Esophagus squamous epithelium (tissue), 5 donors: ENCODE data around the gene GJD3. TPM values are rescaled to one million over a fixed set of nuclear protein-coding genes. Genes with fewer than 3 reads are reported as not detected.

Source experiments
- DNase-seq: peaks from one replicate; lab custom pipeline; 2025; lab: John Stamatoyannopoulos, UW
- H3K27ac ChIP-seq, 4 donors: fragments of 200-600 bp; sonication (generic); one replicate each; pipeline ENCODE4 v1.5.1; 2016 to 2019; ENCODE audit warnings: mild to moderate bottlenecking in 1 of 4
- H3K27me3 ChIP-seq, 4 donors: fragments of 200-600 bp; sonication (generic); 1 replicate in 3 of 4; 2 replicates in 1 of 4; pipeline versions ENCODE4 v1.5.1 to v1.6.0; 2017 to 2021; ENCODE audit warnings: antibody characterized with exemption in 1 of 4
- H3K36me3 ChIP-seq, 3 donors: fragments of 200-600 bp; sonication (generic); one replicate each; pipeline ENCODE4 v1.5.1; 2016 to 2019
- H3K4me1 ChIP-seq, 3 donors: fragments of 200-600 bp; sonication (generic); one replicate each; pipeline ENCODE4 v1.5.1; 2017 to 2019
- H3K4me3 ChIP-seq, 4 donors: fragments of 200-600 bp; sonication (generic); 1 replicate in 3 of 4; 2 replicates in 1 of 4; pipeline ENCODE4 v1.5.1; 2016 to 2019; ENCODE audit warnings: mild to moderate bottlenecking in 2 of 4, moderate library complexity in 1 of 4
- H3K9me3 ChIP-seq, 3 donors: fragments of 200-600 bp; sonication (generic); one replicate each; pipeline ENCODE4 v1.5.1; 2016 to 2019
- CTCF ChIP-seq, 6 experiments: fragments of 450-650 bp in 4 of 6; fragments of 200-600 bp in 2 of 6; sonication (generic) in 2 of 6; IDR thresholded peaks; one replicate each; pipeline ENCODE4 v1.5.1; 2016 to 2019; ENCODE audit warnings: antibody characterized with exemption in 6 of 6, mild to moderate bottlenecking in 4 of 6, moderate library complexity in 4 of 6
- POLR2A ChIP-seq, 4 donors: fragments of 450-650 bp; IDR thresholded peaks; one replicate each; pipeline ENCODE4 v1.6.1; 2017; ENCODE audit warnings: antibody characterized with exemption in 4 of 4, mild to moderate bottlenecking in 4 of 4, moderate library complexity in 3 of 4
- WGBS, 2 donors: methylation state at CpG; one replicate each; pipeline ENCODE4 v1.1.5; 2018; 5-methylcytosine and 5-hydroxymethylcytosine counted together
- intact Hi-C: fragments of 100-400 bp; cut with DNase I; formaldehyde crosslinking; loops from one replicate; pipeline ENCODE4 v1.15.0; 2022
- total RNA-seq, 4 donors: library from RNA; depleted of rRNA; stranded (reverse); fragments of >200 nt; gene quantifications; one replicate each; pipeline ENCODE4 v1.1.0, GENCODE V29; 2016
- donor health status: DM: yes; HTN: yes; CAD: no.

The GJD3 gene
- total RNA-seq, 4 donors from 2014 or later = 0.38 to 1.7 (median 0.47) TPM; not detected in 1

- TF ChIP-seq POLR2A (IDR thresholded peaks at IDR 0.05) (no peak), CTCF (IDR thresholded peaks at IDR 0.05) (no peak)
- Histone ChIP-seq H3K4me3 (peak overlapping the region in 1 of 4 donors; percentile 35), H3K36me3 (peaks cover 4 to 45% (median 11%) of the 10 kb centered on the region in 3 donors), H3K27ac (peak overlapping the region; percentile 42 to 98 (median 94)), H3K9me3 (no peaks in the 10 kb centered on the region), H3K27me3 (no peaks in the 10 kb centered on the region), H3K4me1 (peaks cover 55 to 87% (median 60%) of the 10 kb centered on the region in 3 donors)
- 15 to 24% methylated on average over 9 to 14 of the region's 19 CpGs for WGBS, 2 donors
- intact Hi-C loops = loop anchor here (10.0 kb wide), 1 partner anchor 155 kb away; no protein-coding TSS in a partner anchor
- DNase-seq = no peak
Measured at GRCh38 chr17:40349895-40350688, 14.4 kb downstream of the GJD3 start.

GRCh38 chr17:40349477-40349894 is 15.1 kb downstream of the GJD3 start:
- no peak for DNase-seq
- Histone ChIP-seq H3K4me1 (peaks cover 61 to 87% (median 62%) of the 10 kb centered on the region in 3 donors), H3K4me3 (peak overlapping the region in 1 of 4 donors; percentile 35), H3K36me3 (peaks cover 4 to 40% (median 11%) of the 10 kb centered on the region in 3 donors), H3K9me3 (no peaks in the 10 kb centered on the region), H3K27ac (peak overlapping the region; percentile 42 to 98 (median 94)), H3K27me3 (no peaks in the 10 kb centered on the region)
- WGBS, 2 donors = 40% methylated on average over 1 of the region's 10 CpGs; no CpG with 5 or more reads in 1 of the 2 donors
- no peak for TF ChIP-seq CTCF (IDR thresholded peaks at IDR 0.05)
- TF ChIP-seq POLR2A (IDR thresholded peaks at IDR 0.05) = no peak
- intact Hi-C loops = no loop called here

- H3K36me3 ChIP-seq = peaks cover 0 to 33% (median 11%) of the 10 kb centered on the region in 3 donors
- peak overlapping the region; percentile 42 to 98 (median 94) for H3K27ac ChIP-seq
- 27 to 29% methylated on average over 7 to 10 of the region's 17 CpGs for WGBS, 2 donors
- H3K9me3 ChIP-seq = no peaks in the 10 kb centered on the region
- H3K4me3 ChIP-seq = peak overlapping the region in 1 of 4 donors; percentile 8
- H3K27me3 ChIP-seq = no peaks in the 10 kb centered on the region
- TF ChIP-seq POLR2A (IDR thresholded peaks at IDR 0.05) (no peak), CTCF (IDR thresholded peaks at IDR 0.05) (no peak)
- DNase-seq = no peak
- H3K4me1 ChIP-seq = peaks cover 67 to 93% (median 69%) of the 10 kb centered on the region in 3 donors
- intact Hi-C loops = no loop called here
Measured at GRCh38 chr17:40348562-40349476, 15.7 kb downstream of the GJD3 start.

- TF ChIP-seq CTCF (IDR thresholded peaks at IDR 0.05) (no peak), POLR2A (IDR thresholded peaks at IDR 0.05) (no peak)
- H3K27me3 ChIP-seq = no peaks in the 10 kb centered on the region
- WGBS, 2 donors = 20 to 48% methylated on average over 1 to 2 of the region's 5 CpGs
- intact Hi-C loops = no loop called here
- no peaks in the 10 kb centered on the region for H3K9me3 ChIP-seq
- no peak for DNase-seq
- peak overlapping the region in 2 of 4 donors; percentile 5 to 26 for H3K4me3 ChIP-seq
- H3K4me1 ChIP-seq = peaks cover 71 to 100% (median 76%) of the 10 kb centered on the region in 3 donors
- H3K36me3 ChIP-seq = peaks cover 0 to 26% (median 11%) of the 10 kb centered on the region in 3 donors
- peak overlapping the region; percentile 24 to 98 (median 94) for H3K27ac ChIP-seq
Measured at GRCh38 chr17:40348136-40348504, 16.4 kb downstream of the GJD3 start.
